AG10803 (cell line): ENCODE results near the gene CELF5.

Source experiments
- DNase-seq: peaks from one replicate; pipeline ENCODE4 v3.0.0; 2010; ENCODE audit warnings: low read depth
- H3K4me3 ChIP-seq: 2 replicates; pipeline ENCODE4 v1.5.1; 2011; ENCODE audit warnings: mild to moderate bottlenecking, low read length, control low read depth
- TF ChIP-seq, protein P1 (sequence below): conservative IDR thresholded peaks from 2 replicates; pipeline ENCODE4 v1.5.1; 2011; ENCODE audit warnings: mild to moderate bottlenecking, low read length, control low read depth, inconsistent platforms

Gene CELF5

GRCh38 chr19:3252650-3253049 lies 28.2 kb downstream of the CELF5 start:
- DNase-seq: no peak
- TF ChIP-seq, protein P1, sequence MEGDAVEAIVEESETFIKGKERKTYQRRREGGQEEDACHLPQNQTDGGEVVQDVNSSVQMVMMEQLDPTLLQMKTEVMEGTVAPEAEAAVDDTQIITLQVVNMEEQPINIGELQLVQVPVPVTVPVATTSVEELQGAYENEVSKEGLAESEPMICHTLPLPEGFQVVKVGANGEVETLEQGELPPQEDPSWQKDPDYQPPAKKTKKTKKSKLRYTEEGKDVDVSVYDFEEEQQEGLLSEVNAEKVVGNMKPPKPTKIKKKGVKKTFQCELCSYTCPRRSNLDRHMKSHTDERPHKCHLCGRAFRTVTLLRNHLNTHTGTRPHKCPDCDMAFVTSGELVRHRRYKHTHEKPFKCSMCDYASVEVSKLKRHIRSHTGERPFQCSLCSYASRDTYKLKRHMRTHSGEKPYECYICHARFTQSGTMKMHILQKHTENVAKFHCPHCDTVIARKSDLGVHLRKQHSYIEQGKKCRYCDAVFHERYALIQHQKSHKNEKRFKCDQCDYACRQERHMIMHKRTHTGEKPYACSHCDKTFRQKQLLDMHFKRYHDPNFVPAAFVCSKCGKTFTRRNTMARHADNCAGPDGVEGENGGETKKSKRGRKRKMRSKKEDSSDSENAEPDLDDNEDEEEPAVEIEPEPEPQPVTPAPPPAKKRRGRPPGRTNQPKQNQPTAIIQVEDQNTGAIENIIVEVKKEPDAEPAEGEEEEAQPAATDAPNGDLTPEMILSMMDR: no peak
- H3K4me3 ChIP-seq: no peak overlapping the region

GRCh38 chr19:3253270-3253669 lies 28.8 kb downstream of the CELF5 start:
- no peak for DNase-seq
- H3K4me3 ChIP-seq: no peak overlapping the region
- TF ChIP-seq, protein P1: no peak

DNA sequence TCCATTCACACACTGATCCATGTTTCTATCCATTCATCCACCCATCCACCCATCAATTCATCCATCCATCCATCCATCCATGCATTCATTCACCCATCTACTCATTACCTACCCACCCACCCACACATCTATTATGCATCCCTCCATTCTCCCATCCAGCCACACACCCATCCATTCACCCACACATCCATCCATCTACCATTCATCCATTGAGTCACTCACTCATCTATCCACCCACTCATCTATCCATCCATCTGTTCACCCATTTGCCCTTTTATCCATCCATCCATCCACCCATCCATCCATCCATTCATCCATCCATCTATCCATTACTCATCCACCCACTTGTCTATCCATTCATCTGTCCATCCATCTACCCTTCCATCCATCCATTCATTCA lies 30.1 kb downstream of the CELF5 start:
- no peak overlapping the region for H3K4me3 ChIP-seq
- DNase-seq: no peak
- TF ChIP-seq, protein P1: no peak

DNA sequence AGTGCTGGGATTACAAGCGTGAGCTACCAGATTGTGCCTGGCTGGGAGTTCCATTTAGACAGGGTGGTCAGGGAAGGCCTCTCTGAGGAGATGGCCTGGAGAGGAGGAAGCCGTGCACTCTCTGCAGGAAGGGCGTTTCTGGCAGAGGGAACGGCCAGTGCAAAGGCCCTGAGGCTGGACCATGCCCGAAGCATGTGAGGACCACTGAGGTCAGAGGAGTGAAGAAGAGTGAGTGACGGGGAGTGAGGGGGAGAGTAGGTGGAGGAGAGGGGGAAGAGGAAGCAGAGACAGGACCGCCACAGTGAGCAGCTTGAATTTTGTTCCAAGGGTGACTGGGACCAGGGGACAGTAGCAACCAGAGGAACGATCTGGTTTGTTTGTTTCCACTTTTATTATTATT lies 32.6 kb downstream of the CELF5 start:
- TF ChIP-seq, protein P1: no peak
- no peak for DNase-seq
- no peak overlapping the region for H3K4me3 ChIP-seq

- TF ChIP-seq, protein P1: no peak
- DNase-seq: no peak
- H3K4me3 ChIP-seq: no peak overlapping the region
These were observed 37.9 kb downstream of the CELF5 start for GRCh38 chr19:3262362-3262761.

DNA sequence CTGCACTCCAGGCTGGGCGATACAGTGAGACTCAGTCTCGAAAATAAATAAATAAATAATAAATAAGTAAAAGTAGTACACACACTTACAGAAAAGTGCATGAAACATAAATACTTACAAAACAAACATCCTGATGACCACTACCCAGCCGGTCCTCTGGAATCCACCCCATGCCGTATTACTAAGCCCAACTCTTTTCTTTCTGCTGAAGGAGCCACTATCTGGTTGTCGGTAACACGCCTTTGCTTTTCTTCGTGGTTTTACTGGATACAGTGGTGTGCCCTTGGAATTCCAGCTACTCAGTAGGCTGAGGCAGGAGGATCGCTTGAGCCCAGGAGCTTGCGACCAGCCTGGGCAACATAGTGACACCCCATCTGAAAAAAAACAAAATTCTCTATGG lies 39.4 kb downstream of the CELF5 start:
- no peak overlapping the region for H3K4me3 ChIP-seq
- no peak for DNase-seq
- TF ChIP-seq, protein P1: no peak

- DNase-seq: no peak
- TF ChIP-seq, protein P1: no peak
- no peak overlapping the region for H3K4me3 ChIP-seq
These were observed 41.0 kb downstream of the CELF5 start for GRCh38 chr19:3265432-3265831.
